ENCODE data around the gene SLC27A2.

DNA sequence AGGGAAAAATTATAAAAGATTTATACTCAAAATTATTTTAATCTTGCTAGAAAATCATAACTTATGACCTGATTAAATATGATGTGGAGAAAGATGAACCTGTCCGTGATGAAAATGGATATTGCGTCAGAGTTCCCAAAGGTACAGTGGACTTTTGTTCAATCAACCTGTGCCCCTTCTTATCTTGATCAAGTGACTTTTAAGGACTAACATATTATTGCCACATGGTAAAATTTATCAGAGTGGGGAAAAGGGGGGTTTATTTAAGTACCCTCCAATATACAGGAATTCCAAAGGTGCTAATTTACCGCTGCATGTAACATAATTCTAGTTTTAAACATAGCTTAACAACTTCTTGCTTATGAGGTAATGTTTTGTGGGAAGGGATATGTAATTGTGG, 43.9 kb downstream of the SLC27A2 start:
- TF ChIP-seq ARNTL (CRISPR knock-in tag; IDR thresholded peaks at IDR 0.05; ENCODE audit: borderline replicate concordance, low read depth) (no peak), ZNF70 (CRISPR knock-in tag; IDR thresholded peaks at IDR 0.05) (no peak), TCF4 (CRISPR knock-in tag; IDR thresholded peaks at IDR 0.05; ENCODE audit: borderline replicate concordance) (no peak)
- TF ChIP-seq, protein P1, sequence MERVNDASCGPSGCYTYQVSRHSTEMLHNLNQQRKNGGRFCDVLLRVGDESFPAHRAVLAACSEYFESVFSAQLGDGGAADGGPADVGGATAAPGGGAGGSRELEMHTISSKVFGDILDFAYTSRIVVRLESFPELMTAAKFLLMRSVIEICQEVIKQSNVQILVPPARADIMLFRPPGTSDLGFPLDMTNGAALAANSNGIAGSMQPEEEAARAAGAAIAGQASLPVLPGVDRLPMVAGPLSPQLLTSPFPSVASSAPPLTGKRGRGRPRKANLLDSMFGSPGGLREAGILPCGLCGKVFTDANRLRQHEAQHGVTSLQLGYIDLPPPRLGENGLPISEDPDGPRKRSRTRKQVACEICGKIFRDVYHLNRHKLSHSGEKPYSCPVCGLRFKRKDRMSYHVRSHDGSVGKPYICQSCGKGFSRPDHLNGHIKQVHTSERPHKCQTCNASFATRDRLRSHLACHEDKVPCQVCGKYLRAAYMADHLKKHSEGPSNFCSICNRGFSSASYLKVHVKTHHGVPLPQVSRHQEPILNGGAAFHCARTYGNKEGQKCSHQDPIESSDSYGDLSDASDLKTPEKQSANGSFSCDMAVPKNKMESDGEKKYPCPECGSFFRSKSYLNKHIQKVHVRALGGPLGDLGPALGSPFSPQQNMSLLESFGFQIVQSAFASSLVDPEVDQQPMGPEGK (CRISPR knock-in tag; IDR thresholded peaks at IDR 0.05; ENCODE audit: borderline replicate concordance), result no peak

All from SK-N-SH treated with all-trans-retinoic acid at 6 μM for 48 hours (cell line).